Stimulated activated CD4-positive, alpha-beta T cell treated with anti-CD3 and anti-CD28 coated beads, Interleukin-1b, Interleukin-23, amount 100 ng/mL, for 48 hours (primary cell): Measurements from ENCODE around the gene ASPSCR1.

ENCODE experiments used
- DNase-seq: peaks from one replicate; pipeline ENCODE4 v3.0.0-alpha.2; 2020

ASPSCR1 gene

GRCh38 chr17:82015311-82015971 lies 38.0 kb downstream of the ASPSCR1 start:
- no peak for DNase-seq

- no peak for DNase-seq
Measured at GRCh38 chr17:82016061-82016874, 38.8 kb downstream of the ASPSCR1 start.

- DNase-seq, result no peak
Measured at GRCh38 chr17:82016875-82017459, 39.5 kb downstream of the ASPSCR1 start.

GRCh38 chr17:82017612-82018151 lies 40.3 kb downstream of the ASPSCR1 start:
- no peak for DNase-seq

GRCh38 chr17:82018152-82018988 lies 40.9 kb downstream of the ASPSCR1 start:
- DNase-seq, result no peak

GRCh38 chr17:82018989-82019689 lies 41.7 kb downstream of the ASPSCR1 start:
- DNase-seq, result no peak

GRCh38 chr17:82019690-82020571 lies 42.5 kb downstream of the ASPSCR1 start:
- DNase-seq, result peak; percentile 70

- no peak for DNase-seq
Measured at GRCh38 chr17:82020572-82021106, 43.2 kb downstream of the ASPSCR1 start.

GRCh38 chr17:82021107-82021899 lies 43.9 kb downstream of the ASPSCR1 start:
- peak; percentile 49 for DNase-seq

- DNase-seq, result no peak
Measured at GRCh38 chr17:82021900-82022309, 44.5 kb downstream of the ASPSCR1 start.

- no peak for DNase-seq
Measured at GRCh38 chr17:82022310-82022980, 45.0 kb downstream of the ASPSCR1 start, which contains the start of gene CENPX. Gene CENPX, minus strand, starts transcription at chr17:82022878. Its CDS starts 17 bp downstream, at chr17:82022861.

- DNase-seq, result peak; percentile 100
Measured at GRCh38 chr17:82022981-82023446, 45.6 kb downstream of the ASPSCR1 start, which contains the start of gene LRRC45. Gene LRRC45, plus strand, starts transcription at chr17:82023305. Its CDS starts 339 bp downstream, at chr17:82023644.

GRCh38 chr17:82023447-82024241 lies 46.2 kb downstream of the ASPSCR1 start:
- no peak for DNase-seq

GRCh38 chr17:82024859-82025258 lies 47.4 kb downstream of the ASPSCR1 start:
- no peak for DNase-seq

GRCh38 chr17:82025401-82026107 lies 48.1 kb downstream of the ASPSCR1 start:
- no peak for DNase-seq

- no peak for DNase-seq
Measured at GRCh38 chr17:82028246-82028645, 50.8 kb downstream of the ASPSCR1 start.

- DNase-seq, result no peak
Measured at GRCh38 chr17:82028966-82029365, 51.5 kb downstream of the ASPSCR1 start.
